Glomerular visceral epithelial cell (primary cell): ENCODE results near the gene MYH15.
A peak's percentile ranks its signal among the peaks of the same experiment; 100 is the strongest.

Experiments used
- DNase-seq: peaks from one replicate; pipeline ENCODE4 v3.0.0-alpha.2; 2016; ENCODE audit errors: extremely low spot score

Gene MYH15

GRCh38 chr3:108510496-108510895, at the start of gene MYH15:
Gene MYH15 (minus strand): TSS chr3:108510596. CDS start chr3:108510530, 66 bp downstream.
- no peak for DNase-seq

GRCh38 chr3:108555966-108556581, 45.7 kb upstream of the MYH15 start:
- DNase-seq, result no peak

GRCh38 chr3:108554913-108555571, 44.6 kb upstream of the MYH15 start:
- peak; percentile 19 for DNase-seq

- no peak for DNase-seq
Observed at GRCh38 chr3:108554229-108554628, 43.8 kb upstream of the MYH15 start.

- peak; percentile 31 for DNase-seq
Observed at GRCh38 chr3:108552267-108553159, 42.1 kb upstream of the MYH15 start.

- DNase-seq, result no peak
Observed at GRCh38 chr3:108548886-108549285, 38.5 kb upstream of the MYH15 start.

- DNase-seq, result no peak
Observed at GRCh38 chr3:108548304-108548703, 37.9 kb upstream of the MYH15 start.

GRCh38 chr3:108546692-108547091, 36.3 kb upstream of the MYH15 start:
- DNase-seq, result no peak

- no peak for DNase-seq
Observed at GRCh38 chr3:108546247-108546646, 35.9 kb upstream of the MYH15 start.

- DNase-seq, result no peak
Observed at GRCh38 chr3:108538083-108538482, 27.7 kb upstream of the MYH15 start.

GRCh38 chr3:108528459-108529252, 18.3 kb upstream of the MYH15 start:
- DNase-seq, result no peak

- DNase-seq, result no peak
Observed at GRCh38 chr3:108527817-108528216, 17.4 kb upstream of the MYH15 start.

GRCh38 chr3:108527109-108527508, 16.7 kb upstream of the MYH15 start:
- DNase-seq, result no peak

GRCh38 chr3:108525971-108526370, 15.6 kb upstream of the MYH15 start:
- DNase-seq, result no peak

GRCh38 chr3:108525256-108525655, 14.9 kb upstream of the MYH15 start:
- DNase-seq, result no peak

- DNase-seq, result no peak
Observed at GRCh38 chr3:108524537-108524936, 14.1 kb upstream of the MYH15 start.

- peak; percentile 6 for DNase-seq
Observed at GRCh38 chr3:108518895-108519294, 8.5 kb upstream of the MYH15 start.

- DNase-seq, result no peak
Observed at GRCh38 chr3:108516881-108517280, 6.5 kb upstream of the MYH15 start.

GRCh38 chr3:108513961-108514360, 3.6 kb upstream of the MYH15 start:
- peak; percentile 41 for DNase-seq

- DNase-seq, result no peak
Observed at GRCh38 chr3:108512671-108513070, 2.3 kb upstream of the MYH15 start.

GRCh38 chr3:108511490-108511889, 1.1 kb upstream of the MYH15 start:
- no peak for DNase-seq

GRCh38 chr3:108511055-108511454, 659 bp upstream of the MYH15 start:
- DNase-seq, result no peak
